MG63 (cell line): ENCODE results near the gene PDSS2. TPM values are rescaled to one million over a fixed set of nuclear protein-coding genes. Genes with fewer than 3 reads are reported as not detected.
"Not testable (repeated sequence)": the region's sequence is repeated elsewhere in the genome, so short reads cannot be mapped to it uniquely, and the experiment has no call there.

Experiments
- DNase-seq: peaks from one replicate; pipeline ENCODE4 v3.0.0-alpha.2; 2020
- H3K27me3 ChIP-seq: fragments of 250-450 bp; sonication (Bioruptor Pico); 2 replicates; pipeline ENCODE4 v1.5.1; 2020; ENCODE audit warnings: mild to moderate bottlenecking, moderate library complexity
- H3K36me3 ChIP-seq: fragments of 250-450 bp; sonication (Bioruptor Pico); 2 replicates; pipeline ENCODE4 v1.5.1; 2020; ENCODE audit warnings: mild to moderate bottlenecking, moderate library complexity
- H3K4me3 ChIP-seq: fragments of 250-450 bp; sonication (Bioruptor Pico); 2 replicates; pipeline ENCODE4 v1.5.1; 2020; ENCODE audit warnings: mild to moderate bottlenecking, moderate library complexity
- H3K9me3 ChIP-seq: fragments of 250-450 bp; sonication (Bioruptor Pico); 2 replicates; pipeline ENCODE4 v1.5.1; 2020; ENCODE audit warnings: mild to moderate bottlenecking, moderate library complexity
- total RNA-seq: library from RNA; depleted of rRNA; stranded (reverse); fragments of >200 nt; shearing (Covaris generic); gene quantifications from 2 replicates; pipeline ENCODE4 v1.2.3, GENCODE V29; 2014; ENCODE audit warnings: low replicate concordance

Gene PDSS2
- total RNA-seq, 1 experiment from 2014 or later = 13.9 TPM

- not testable (repeated sequence) for H3K27me3 ChIP-seq, H3K36me3 ChIP-seq, DNase-seq, H3K9me3 ChIP-seq, H3K4me3 ChIP-seq
These were observed 173.7 kb downstream of the PDSS2 start for GRCh38 chr6:107285683-107286082.

- Histone ChIP-seq H3K4me3 (no peak overlapping the region), H3K9me3 (no peaks in the 10 kb centered on the region), H3K36me3 (no peaks in the 10 kb centered on the region), H3K27me3 (no peaks in the 10 kb centered on the region)
- DNase-seq = no peak
These were observed 174.6 kb downstream of the PDSS2 start for GRCh38 chr6:107284805-107285204.

DNA sequence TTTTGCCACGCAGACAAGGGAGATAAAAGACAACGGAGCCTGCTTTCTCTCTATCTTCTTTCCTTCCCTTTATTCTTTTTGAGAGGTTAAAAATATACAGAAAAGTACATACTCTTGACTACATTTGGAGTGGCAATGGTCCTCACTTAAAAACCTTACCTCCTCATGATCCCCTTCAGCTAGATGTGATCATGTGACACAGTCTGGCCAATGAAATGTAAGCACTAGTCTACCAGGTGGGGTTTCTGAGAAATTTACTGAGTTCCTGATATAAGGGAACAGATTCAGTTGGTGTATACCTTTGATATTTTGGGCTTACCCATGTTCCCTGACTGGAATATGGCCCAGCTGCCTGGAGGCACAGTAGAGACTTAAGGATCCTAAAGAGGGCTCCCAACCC is 178.6 kb downstream of the PDSS2 start:
- DNase-seq = no peak
- Histone ChIP-seq H3K9me3 (no peaks in the 10 kb centered on the region), H3K27me3 (no peaks in the 10 kb centered on the region), H3K4me3 (no peak overlapping the region), H3K36me3 (no peaks in the 10 kb centered on the region)

- not testable (repeated sequence) for DNase-seq, H3K36me3 ChIP-seq, H3K9me3 ChIP-seq, H3K27me3 ChIP-seq, H3K4me3 ChIP-seq
These were observed 179.4 kb downstream of the PDSS2 start for GRCh38 chr6:107280001-107280400.

DNA sequence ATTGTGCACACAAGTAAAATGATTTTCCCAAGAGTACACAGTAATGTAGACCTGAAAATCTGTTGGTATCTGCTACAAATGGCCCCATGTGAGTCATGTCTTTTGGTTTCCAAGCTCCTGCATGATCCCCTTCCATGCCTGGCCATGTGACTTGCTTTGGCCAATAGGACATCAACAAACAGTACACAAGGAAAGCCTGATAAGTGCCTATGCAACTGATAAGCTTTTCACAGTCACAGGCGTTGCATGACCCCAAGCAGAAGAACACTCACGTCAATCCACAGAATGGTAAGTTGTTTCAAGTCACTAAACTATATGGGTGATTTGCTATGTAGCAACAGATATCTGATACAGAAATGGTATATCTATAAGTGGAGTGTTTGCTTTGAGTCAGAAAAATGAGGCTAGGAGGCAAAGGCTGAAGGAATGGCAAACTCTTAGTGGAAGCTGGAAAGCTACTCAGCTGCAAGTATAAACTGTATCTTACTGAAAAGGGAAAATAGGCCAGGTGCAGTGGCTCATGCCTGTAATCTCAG is 184.0 kb downstream of the PDSS2 start:
- Histone ChIP-seq H3K9me3 (no peaks in the 10 kb centered on the region), H3K36me3 (no peaks in the 10 kb centered on the region), H3K4me3 (no peak overlapping the region), H3K27me3 (no peaks in the 10 kb centered on the region)
- DNase-seq = peak; percentile 5

GRCh38 chr6:107274288-107274687 is 185.1 kb downstream of the PDSS2 start:
- DNase-seq = no peak
- no peaks in the 10 kb centered on the region for H3K27me3 ChIP-seq
- H3K36me3 ChIP-seq = no peaks in the 10 kb centered on the region
- H3K9me3 ChIP-seq = no peaks in the 10 kb centered on the region
- H3K4me3 ChIP-seq = no peak overlapping the region

GRCh38 chr6:107272246-107272645 is 187.1 kb downstream of the PDSS2 start:
- Histone ChIP-seq H3K36me3 (no peaks in the 10 kb centered on the region), H3K9me3 (no peaks in the 10 kb centered on the region), H3K4me3 (no peak overlapping the region), H3K27me3 (no peaks in the 10 kb centered on the region)
- DNase-seq = no peak

DNA sequence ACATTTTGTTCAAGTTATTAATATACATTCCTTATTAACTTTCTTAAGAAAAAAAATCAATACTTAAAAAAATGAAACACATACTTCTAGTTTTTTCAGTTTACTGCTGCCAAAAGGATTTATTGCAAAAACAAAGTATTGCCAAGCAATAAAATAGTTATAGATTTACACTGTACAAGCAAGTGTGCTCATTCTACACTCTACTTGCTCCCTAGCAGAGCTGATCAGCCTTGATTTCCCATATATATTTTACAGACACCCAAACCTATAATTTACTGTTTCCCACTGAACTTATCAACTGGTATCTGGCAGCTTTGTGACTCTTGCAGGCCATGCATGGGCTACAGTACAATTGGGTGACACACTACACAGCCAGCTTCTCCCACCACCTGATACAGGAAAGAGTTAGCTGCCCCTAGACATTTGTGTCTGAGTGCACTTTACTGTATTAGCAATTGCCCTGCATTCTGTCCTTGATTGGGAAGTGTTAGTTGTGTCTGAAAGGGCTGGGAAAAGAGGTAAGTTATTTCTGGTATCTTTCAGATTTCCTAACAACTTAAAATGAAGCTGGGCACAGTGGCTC is 188.1 kb downstream of the PDSS2 start:
- no peak for DNase-seq
- H3K9me3 ChIP-seq = no peaks in the 10 kb centered on the region
- H3K27me3 ChIP-seq = no peaks in the 10 kb centered on the region
- no peaks in the 10 kb centered on the region for H3K36me3 ChIP-seq
- no peak overlapping the region for H3K4me3 ChIP-seq

GRCh38 chr6:107267634-107268033 is 191.7 kb downstream of the PDSS2 start:
- Histone ChIP-seq H3K36me3 (no peaks in the 10 kb centered on the region), H3K9me3 (no peaks in the 10 kb centered on the region), H3K4me3 (no peak overlapping the region), H3K27me3 (no peaks in the 10 kb centered on the region)
- no peak for DNase-seq

DNA sequence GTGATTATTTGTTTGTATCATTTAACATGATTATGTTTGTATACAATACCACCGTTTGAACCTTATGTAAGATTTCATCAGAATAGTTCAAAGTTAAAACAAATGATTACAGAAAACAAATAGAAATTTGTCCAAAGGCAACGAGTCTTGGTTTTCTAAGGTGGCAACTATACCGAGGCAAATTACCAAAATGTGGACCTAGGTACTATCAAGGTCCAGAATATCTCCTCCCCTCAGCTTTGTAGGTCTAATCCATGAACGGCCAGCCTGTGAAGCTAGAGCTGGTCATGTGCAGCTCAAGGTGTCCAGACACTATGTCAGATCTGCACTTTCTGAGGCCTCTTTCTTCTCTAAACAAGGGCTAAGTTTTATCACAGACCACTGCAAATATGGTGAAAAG is 192.4 kb downstream of the PDSS2 start:
- Histone ChIP-seq H3K4me3 (no peak overlapping the region), H3K36me3 (no peaks in the 10 kb centered on the region), H3K9me3 (no peaks in the 10 kb centered on the region), H3K27me3 (no peaks in the 10 kb centered on the region)
- no peak for DNase-seq

DNA sequence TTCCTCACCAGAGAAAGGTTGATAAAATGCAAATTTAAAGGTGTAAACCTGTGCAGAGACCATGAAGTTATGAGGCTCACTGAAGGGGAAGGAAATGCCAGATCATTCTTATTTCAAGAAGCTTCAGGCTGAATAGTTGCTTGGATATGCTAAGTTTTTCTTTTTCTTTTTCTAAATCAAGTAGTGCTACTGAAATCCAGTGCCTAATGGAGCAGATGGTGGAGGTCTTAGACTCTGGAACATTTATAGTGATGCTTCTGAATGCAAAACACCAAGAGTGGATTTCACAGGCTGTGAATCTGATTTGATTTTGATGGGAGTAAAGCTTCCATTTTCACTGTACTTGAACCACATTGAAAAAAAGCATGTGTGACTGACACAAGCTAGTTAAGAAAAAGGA is 192.8 kb downstream of the PDSS2 start:
- H3K27me3 ChIP-seq = no peaks in the 10 kb centered on the region
- no peaks in the 10 kb centered on the region for H3K36me3 ChIP-seq
- H3K9me3 ChIP-seq = no peaks in the 10 kb centered on the region
- no peak overlapping the region for H3K4me3 ChIP-seq
- DNase-seq = no peak

DNA sequence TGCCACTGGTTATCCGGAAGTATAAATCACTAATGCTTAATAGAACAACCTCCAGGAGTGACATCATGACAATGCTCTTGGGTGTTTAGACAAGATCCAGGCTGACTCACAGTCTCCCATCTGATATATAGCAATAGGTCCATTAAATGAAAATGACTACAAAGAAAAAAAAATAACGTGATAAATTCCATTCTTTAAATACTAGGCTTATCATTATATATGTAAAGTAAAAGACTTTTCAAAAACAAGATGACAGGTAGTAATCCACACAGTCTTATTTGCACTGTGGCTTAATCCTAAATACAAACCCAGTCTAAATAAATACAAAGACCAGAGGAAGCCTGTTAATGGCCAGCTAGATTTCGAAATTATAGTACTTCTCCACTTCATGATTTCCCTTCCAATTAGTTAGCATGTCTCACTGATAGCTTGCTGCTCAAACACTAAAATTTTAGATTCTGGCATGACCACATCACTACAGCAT is 195.0 kb downstream of the PDSS2 start:
- H3K9me3 ChIP-seq = no peaks in the 10 kb centered on the region
- H3K27me3 ChIP-seq = no peaks in the 10 kb centered on the region
- DNase-seq = peak; percentile 10
- no peak overlapping the region for H3K4me3 ChIP-seq
- no peaks in the 10 kb centered on the region for H3K36me3 ChIP-seq

DNA sequence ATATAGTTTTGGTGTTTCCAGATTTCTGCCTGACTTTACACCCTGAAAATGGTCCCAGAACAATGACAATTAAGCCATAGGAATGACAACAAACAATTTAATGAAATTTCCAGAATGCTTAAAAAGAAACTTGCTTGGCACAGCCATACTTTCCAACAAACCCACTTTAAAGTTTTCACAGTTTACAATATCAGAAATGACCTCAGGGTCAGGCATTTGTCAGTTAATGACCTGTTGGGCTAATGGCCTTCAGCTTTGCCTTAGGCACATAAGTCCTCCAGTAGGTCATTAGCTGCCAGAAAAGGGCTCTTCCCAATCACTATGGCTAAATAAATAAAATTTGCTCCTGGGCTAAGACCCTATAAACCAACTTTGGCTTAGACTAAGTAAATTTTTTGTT is 199.4 kb downstream of the PDSS2 start:
- no peaks in the 10 kb centered on the region for H3K9me3 ChIP-seq
- DNase-seq = no peak
- H3K27me3 ChIP-seq = no peaks in the 10 kb centered on the region
- H3K4me3 ChIP-seq = no peak overlapping the region
- no peaks in the 10 kb centered on the region for H3K36me3 ChIP-seq

- Histone ChIP-seq H3K4me3 (no peak overlapping the region), H3K9me3 (no peaks in the 10 kb centered on the region), H3K27me3 (no peaks in the 10 kb centered on the region), H3K36me3 (no peaks in the 10 kb centered on the region)
- no peak for DNase-seq
These were observed 211.2 kb downstream of the PDSS2 start for GRCh38 chr6:107248147-107248546.

DNA sequence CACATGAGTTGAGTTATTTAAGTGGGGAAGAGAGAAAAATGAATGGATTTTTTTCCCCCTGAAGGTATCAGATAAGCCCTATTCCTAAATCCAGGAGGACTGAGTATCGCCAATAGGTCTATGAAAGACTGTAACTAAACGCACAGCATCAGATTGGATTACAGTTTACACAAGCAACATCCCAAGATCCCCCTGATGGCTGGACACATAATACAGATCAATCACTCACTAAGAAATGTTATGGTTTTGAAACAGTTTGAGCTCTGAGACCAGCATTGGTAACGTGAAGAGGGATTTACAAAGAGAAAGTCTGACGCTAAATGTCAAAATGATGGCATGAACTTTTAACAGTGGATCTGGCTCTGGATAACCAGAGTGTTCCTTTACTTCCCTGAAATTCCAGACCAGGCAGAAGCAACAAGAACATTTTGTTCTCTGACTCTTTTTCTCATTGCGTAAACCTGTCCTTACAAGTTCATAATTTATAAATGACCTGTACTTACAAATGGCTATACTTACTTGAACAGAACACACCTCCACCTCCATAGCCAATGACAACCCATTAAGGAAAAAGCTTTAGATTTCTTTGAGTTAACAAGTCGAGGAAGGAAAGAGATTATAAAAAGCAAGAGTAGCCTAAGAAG is 212.3 kb downstream of the PDSS2 start:
- Histone ChIP-seq H3K4me3 (no peak overlapping the region), H3K9me3 (no peaks in the 10 kb centered on the region), H3K36me3 (no peaks in the 10 kb centered on the region), H3K27me3 (no peaks in the 10 kb centered on the region)
- no peak for DNase-seq

- Histone ChIP-seq H3K36me3 (no peaks in the 10 kb centered on the region), H3K9me3 (no peaks in the 10 kb centered on the region), H3K27me3 (no peaks in the 10 kb centered on the region), H3K4me3 (no peak overlapping the region)
- DNase-seq = no peak
These were observed 213.0 kb downstream of the PDSS2 start for GRCh38 chr6:107246249-107246971.

- no peaks in the 10 kb centered on the region for H3K9me3 ChIP-seq
These were observed 214.5 kb downstream of the PDSS2 start for GRCh38 chr6:107244742-107245480.

More at GRCh38 chr6:107244742-107245480, 214.5 kb downstream of the PDSS2 start:
- no peak for DNase-seq
- Histone ChIP-seq H3K27me3 (no peaks in the 10 kb centered on the region), H3K36me3 (no peaks in the 10 kb centered on the region), H3K4me3 (no peak overlapping the region)
